Fibroblast of villous mesenchyme (primary cell): ENCODE measurements around the gene RPS6KB2. TPM values are rescaled to one million over a fixed set of nuclear protein-coding genes. Genes with fewer than 3 reads are reported as not detected.

Experiments
- DNase-seq: peaks from one replicate; pipeline ENCODE4 v3.0.0-alpha.2; 2010; ENCODE audit warnings: low read depth
- H3K4me3 ChIP-seq: 2 replicates; pipeline ENCODE4 v1.5.1; 2011; ENCODE audit warnings: low read depth, mild to moderate bottlenecking, low read length
- total RNA-seq: library from RNA; depleted of rRNA; stranded (reverse); fragments of >200 nt; gene quantifications from 2 replicates; pipeline ENCODE4 v1.2.3, GENCODE V29; 2012
- TF ChIP-seq, protein P1 (sequence below): IDR thresholded peaks from 2 replicates; pipeline ENCODE4 v1.5.1; 2012; ENCODE audit warnings: low read depth, mild to moderate bottlenecking, low read length; ENCODE audit not compliant: insufficient read depth

Gene RPS6KB2
- 42.3 and 47.0 TPM in 2 replicates for total RNA-seq

- DNase-seq: peak; percentile 97
- TF ChIP-seq, protein P1, sequence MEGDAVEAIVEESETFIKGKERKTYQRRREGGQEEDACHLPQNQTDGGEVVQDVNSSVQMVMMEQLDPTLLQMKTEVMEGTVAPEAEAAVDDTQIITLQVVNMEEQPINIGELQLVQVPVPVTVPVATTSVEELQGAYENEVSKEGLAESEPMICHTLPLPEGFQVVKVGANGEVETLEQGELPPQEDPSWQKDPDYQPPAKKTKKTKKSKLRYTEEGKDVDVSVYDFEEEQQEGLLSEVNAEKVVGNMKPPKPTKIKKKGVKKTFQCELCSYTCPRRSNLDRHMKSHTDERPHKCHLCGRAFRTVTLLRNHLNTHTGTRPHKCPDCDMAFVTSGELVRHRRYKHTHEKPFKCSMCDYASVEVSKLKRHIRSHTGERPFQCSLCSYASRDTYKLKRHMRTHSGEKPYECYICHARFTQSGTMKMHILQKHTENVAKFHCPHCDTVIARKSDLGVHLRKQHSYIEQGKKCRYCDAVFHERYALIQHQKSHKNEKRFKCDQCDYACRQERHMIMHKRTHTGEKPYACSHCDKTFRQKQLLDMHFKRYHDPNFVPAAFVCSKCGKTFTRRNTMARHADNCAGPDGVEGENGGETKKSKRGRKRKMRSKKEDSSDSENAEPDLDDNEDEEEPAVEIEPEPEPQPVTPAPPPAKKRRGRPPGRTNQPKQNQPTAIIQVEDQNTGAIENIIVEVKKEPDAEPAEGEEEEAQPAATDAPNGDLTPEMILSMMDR: no peak
- peak within 1 kb of the TSS; percentile 75 for H3K4me3 ChIP-seq
These were observed at the start of gene RPS6KB2 for GRCh38 chr11:67428052-67429001. TSS of gene RPS6KB2 (plus strand) at chr11:67428494. CDS start at chr11:67428546, 52 bp downstream.

GRCh38 chr11:67378544-67378943 is 49.8 kb upstream of the RPS6KB2 start:
- no peak for DNase-seq
- TF ChIP-seq, protein P1: no peak
- H3K4me3 ChIP-seq: no peak overlapping the region

DNA sequence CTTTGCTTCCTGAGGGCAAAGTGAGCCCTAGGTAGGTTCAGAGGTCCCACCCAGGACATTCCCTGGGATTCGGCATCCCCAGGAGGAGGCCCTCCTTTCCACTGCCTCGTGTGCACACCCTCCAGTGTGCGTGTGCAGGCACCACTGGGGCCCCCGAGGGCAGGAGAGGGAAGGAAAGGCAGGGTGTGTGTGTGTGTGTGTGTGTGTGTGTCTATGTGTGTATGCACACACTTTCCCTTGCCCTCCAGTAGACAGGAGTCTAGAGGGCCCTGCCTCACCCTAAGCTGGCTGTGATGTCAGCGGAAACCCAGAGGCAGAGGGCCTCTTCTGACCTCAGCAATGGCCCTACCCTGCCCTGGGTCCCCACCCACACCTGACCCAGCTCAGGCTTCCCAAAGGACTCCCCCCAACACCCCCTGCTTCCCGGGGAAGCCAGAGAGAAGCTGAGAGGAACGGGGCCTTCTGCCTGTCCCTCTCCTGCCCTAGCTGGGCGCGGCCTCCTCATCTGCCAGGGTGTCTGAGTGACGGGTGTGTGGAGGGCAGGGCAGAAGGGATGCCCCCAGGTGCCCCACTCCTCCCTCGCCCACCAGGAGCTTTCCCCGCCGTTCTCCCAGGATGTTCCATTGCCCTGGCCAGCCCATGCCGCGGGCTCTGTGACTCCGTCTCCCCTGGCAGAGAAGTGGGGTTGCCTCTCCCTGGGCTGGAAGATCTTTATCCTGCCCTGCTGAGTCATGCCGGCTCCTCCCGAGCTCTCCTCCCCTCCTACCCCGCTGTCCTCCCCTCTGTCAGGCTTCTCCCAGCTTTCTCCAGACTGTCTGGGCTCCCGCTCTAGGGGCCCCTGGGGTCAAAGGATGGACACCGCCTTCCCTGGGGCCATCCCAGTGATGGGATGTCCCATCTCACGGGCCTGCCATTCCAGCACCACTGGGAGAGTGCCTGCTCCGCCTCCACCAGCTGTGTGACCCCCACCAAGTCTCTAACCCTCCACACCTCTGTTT is 48.9 kb upstream of the RPS6KB2 start:
- TF ChIP-seq, protein P1: no peak

GRCh38 chr11:67381244-67381972 is 46.9 kb upstream of the RPS6KB2 start:
- TF ChIP-seq, protein P1: no peak
- no peak for DNase-seq
- no peak overlapping the region for H3K4me3 ChIP-seq

More for the DNA sequence above, 48.9 kb upstream of the RPS6KB2 start:
- H3K4me3 ChIP-seq: no peak overlapping the region
- DNase-seq: peak; percentile 73

DNA sequence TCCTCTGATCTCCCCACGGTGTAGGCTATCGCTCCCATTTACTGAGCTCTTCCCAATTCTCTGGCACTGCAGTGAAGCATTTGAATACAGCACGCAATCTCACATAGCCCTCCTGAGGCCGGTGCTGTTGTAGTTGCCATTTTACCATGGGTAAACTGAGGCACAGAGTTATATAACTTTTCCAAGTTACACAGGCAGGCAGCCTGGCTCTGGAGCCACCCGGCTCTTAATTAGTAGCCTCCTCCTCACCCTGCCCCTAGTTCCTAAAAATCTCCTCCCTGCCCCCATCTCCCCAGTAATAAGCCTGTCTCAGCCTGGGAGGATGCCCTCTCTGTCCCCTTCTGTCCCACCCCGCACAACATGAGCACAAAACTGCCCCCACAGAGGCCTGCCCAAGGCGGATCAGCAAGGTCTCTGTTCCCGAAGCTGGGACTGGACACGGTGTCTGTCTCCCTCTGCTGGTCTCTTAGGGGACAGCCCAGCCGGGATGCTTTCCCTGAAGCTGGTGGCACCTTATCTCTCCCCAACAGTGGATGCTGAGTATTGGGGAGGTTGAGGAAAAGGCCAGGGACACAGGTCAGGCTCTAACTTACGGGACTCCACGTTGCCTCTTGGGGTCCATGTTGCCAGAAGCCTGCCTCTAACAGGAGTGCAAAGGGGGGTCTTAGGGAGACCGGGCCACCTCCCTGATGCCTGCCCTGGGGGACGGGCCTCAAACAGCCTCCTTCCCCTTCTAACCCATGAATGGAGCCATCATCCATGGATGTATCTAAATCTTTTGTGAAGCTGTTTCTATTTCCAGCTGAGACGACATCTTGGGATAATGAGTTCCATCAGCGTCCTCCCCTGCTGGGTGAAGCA is 45.8 kb upstream of the RPS6KB2 start:
- H3K4me3 ChIP-seq: no peak overlapping the region
- TF ChIP-seq, protein P1: peak; percentile 99
- peak; percentile 76 for DNase-seq
